OCI-LY1 (cell line): Measurements from ENCODE around the gene NBEA.

Experiments
- CTCF ChIP-seq: fragments of 200-600 bp; sonication (generic), shearing (Covaris generic); IDR thresholded peaks from 2 replicates; pipeline ENCODE4 v1.5.1; 2017; ENCODE audit warnings: mild to moderate bottlenecking, antibody characterized with exemption, low read length, moderate library complexity, mixed read lengths
- EZH2 ChIP-seq: fragments of 200-600 bp; sonication (generic), shearing (Covaris generic); IDR thresholded peaks from 2 replicates; pipeline ENCODE4 v1.8.0; 2017; ENCODE audit warnings: borderline replicate concordance, mixed run types, mild to moderate bottlenecking, antibody characterized with exemption, low read length, moderate library complexity, mixed read lengths

- no peak for TF ChIP-seq CTCF
- no peak for TF ChIP-seq EZH2
Measured at GRCh38 chr13:35681685-35682084, 739.6 kb downstream of the NBEA start.
